ENCODE measurements around the gene B3GAT1. TPM values are rescaled to one million over a fixed set of nuclear protein-coding genes. Genes with fewer than 3 reads are reported as not detected.

The B3GAT1 gene
- total and polyA plus RNA-seq, 2 experiments from 2014 or later = 4.8 to 28.3 TPM

GRCh38 chr11:134450186-134450585 is 38.1 kb upstream of the B3GAT1 start:
- no peak overlapping the region for H3K27ac ChIP-seq (ENCODE audit: low read depth)
- H3K4me3 ChIP-seq = no peak overlapping the region
- H2AFZ ChIP-seq = no peak overlapping the region
- Mint-ChIP-seq H3K36me3 (ENCODE audit: low read depth) (no peaks in the 10 kb centered on the region), H3K27ac (no peak overlapping the region), H3K4me3 (no peak overlapping the region), H3K27me3 (ENCODE audit: insufficient read depth, low read depth, poor library complexity) (peaks cover 2% of the 10 kb centered on the region), H3K9me3 (no peaks in the 10 kb centered on the region), H3K4me1 (no peaks in the 10 kb centered on the region; the same call in 2 of the 3 replicates)
- H3K9me2 ChIP-seq (ENCODE audit: insufficient read depth) = no peaks in the 10 kb centered on the region
- TF ChIP-seq ZNF331 (CRISPR knock-in tag; IDR thresholded peaks at IDR 0.05; ENCODE audit: low read depth) (no peak), STAT1 (IDR thresholded peaks at IDR 0.05; ENCODE audit: unreplicated experiment) (no peak), ZNF462 (CRISPR knock-in tag; IDR thresholded peaks at IDR 0.05) (no peak), REST (IDR thresholded peaks at IDR 0.05; ENCODE audit: unreplicated experiment) (no peak), EZH2phosphoT487 (IDR thresholded peaks at IDR 0.05; ENCODE audit: unreplicated experiment) (no peak), CREB1 (CRISPR knock-in tag; IDR thresholded peaks at IDR 0.05; ENCODE audit: low read depth) (no peak), NANOG (IDR thresholded peaks at IDR 0.05; ENCODE audit: borderline replicate concordance) (no peak), CTCF (conservative IDR thresholded peaks at IDR 0.05; ENCODE audit: low read depth in 2 of 2) (no peak), POLR2AphosphoS5 (IDR thresholded peaks at IDR 0.05; ENCODE audit: low read depth) (no peak), EZH2 (IDR thresholded peaks at IDR 0.05; ENCODE audit: low read depth, unreplicated experiment) (no peak), ZNF114 (CRISPR knock-in tag; IDR thresholded peaks at IDR 0.05) (no peak), JUNB (IDR thresholded peaks at IDR 0.05; ENCODE audit: unreplicated experiment) (no peak)
- TF ChIP-seq, protein P1, sequence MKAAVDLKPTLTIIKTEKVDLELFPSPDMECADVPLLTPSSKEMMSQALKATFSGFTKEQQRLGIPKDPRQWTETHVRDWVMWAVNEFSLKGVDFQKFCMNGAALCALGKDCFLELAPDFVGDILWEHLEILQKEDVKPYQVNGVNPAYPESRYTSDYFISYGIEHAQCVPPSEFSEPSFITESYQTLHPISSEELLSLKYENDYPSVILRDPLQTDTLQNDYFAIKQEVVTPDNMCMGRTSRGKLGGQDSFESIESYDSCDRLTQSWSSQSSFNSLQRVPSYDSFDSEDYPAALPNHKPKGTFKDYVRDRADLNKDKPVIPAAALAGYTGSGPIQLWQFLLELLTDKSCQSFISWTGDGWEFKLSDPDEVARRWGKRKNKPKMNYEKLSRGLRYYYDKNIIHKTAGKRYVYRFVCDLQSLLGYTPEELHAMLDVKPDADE (IDR thresholded peaks at IDR 0.05) = no peak
- H3K79me2 ChIP-seq (replicated peaks; ENCODE audit: insufficient read depth) = no peaks in the 10 kb centered on the region
- no peak for ATAC-seq
- no peaks in the 10 kb centered on the region for H3K27me3 ChIP-seq (ENCODE audit: insufficient read depth)
- H3K36me3 ChIP-seq (ENCODE audit: insufficient read depth) = no peaks in the 10 kb centered on the region
- DNase-seq (ENCODE audit: low spot score) = no peak
- no peaks in the 10 kb centered on the region for H4K20me1 ChIP-seq (replicated peaks; ENCODE audit: insufficient read depth)
- no peaks in the 10 kb centered on the region for H3F3A ChIP-seq (replicated peaks; ENCODE audit: low read depth)
- no peak overlapping the region for H3K4me2 ChIP-seq
- no peaks in the 10 kb centered on the region for H3K4me1 ChIP-seq (ENCODE audit: insufficient read depth)
